ENCODE data around the gene CORO6. TPM values are rescaled to one million over a fixed set of nuclear protein-coding genes. Genes with fewer than 3 reads are reported as not detected.
"Not testable (repeated sequence)": the region's sequence is repeated elsewhere in the genome, so short reads cannot be mapped to it uniquely, and the experiment has no call there.

Gene CORO6
- polyA plus RNA-seq, 1 donor (not counting 4 experiments of a cell fraction or from before 2014, with no cell fraction given), result 20.5 TPM

- H3K27me3 ChIP-seq (ENCODE audit: control insufficient read depth, extremely low read depth, insufficient read depth, low read length), result no peaks in the 10 kb centered on the region
- no peak for FAIRE-seq
- H3K4me1 ChIP-seq (ENCODE audit: control insufficient read depth, extremely low read depth, insufficient read depth, low read length), result no peaks in the 10 kb centered on the region
- H4K20me1 ChIP-seq (ENCODE audit: control insufficient read depth, extremely low read depth, insufficient read depth, low read length), result no peaks in the 10 kb centered on the region
- peaks cover 3 to 5% of the 10 kb centered on the region in 2 experiments for H3K36me3 ChIP-seq (ENCODE audit: control insufficient read depth in 2 of 2, extremely low read depth in 1 of 2, insufficient read depth in 2 of 2, low read length in 2 of 2)
- no peaks in the 10 kb centered on the region for H3K9me3 ChIP-seq (ENCODE audit: control insufficient read depth, low read depth, low read length)
- no peaks in the 10 kb centered on the region for H3K79me2 ChIP-seq (ENCODE audit: control insufficient read depth, insufficient read depth, low read length)
- H3K27ac ChIP-seq (ENCODE audit: control insufficient read depth, insufficient read depth, low read length), result no peak overlapping the region
- H3K9me1 ChIP-seq (ENCODE audit: control insufficient read depth, extremely low read depth, insufficient read depth, low read length), result no peaks in the 10 kb centered on the region
- TF ChIP-seq EZH2 (IDR thresholded peaks at IDR 0.05; ENCODE audit: low read length) (no peak), CTCF (optimal IDR thresholded peaks at IDR 0.05 in 1 of 3, IDR thresholded peaks at IDR 0.05 in 1 of 3, conservative IDR thresholded peaks at IDR 0.05 in 1 of 3; ENCODE audit: extremely low read depth in 1 of 3, insufficient read depth in 2 of 3, low read length in 3 of 3) (no peak)
- no peak overlapping the region for H3K4me3 ChIP-seq (ENCODE audit: control insufficient read depth in 2 of 3, extremely low read depth in 1 of 3, insufficient read depth in 2 of 3, low read depth in 1 of 3, low read length in 3 of 3)
- no peak overlapping the region for H2AFZ ChIP-seq (ENCODE audit: control insufficient read depth, low read length)
- dilution Hi-C loops (cut with MboI; ENCODE audit: extremely low pct_ligation_motif_present, low sequenced_read_pairs), result no loop called here
- no peak overlapping the region for H3K9ac ChIP-seq (ENCODE audit: control insufficient read depth, extremely low read depth, insufficient read depth, low read length)
- H3K4me2 ChIP-seq (ENCODE audit: control insufficient read depth, extremely low read depth, insufficient read depth, low read depth, low read length), result no peak overlapping the region
- DNase-seq (ENCODE audit: low read depth, low spot score), result no peak
Measured at GRCh38 chr17:29653995-29654714, 31.4 kb upstream of the CORO6 start.

GRCh38 chr17:29652976-29653375, 30.3 kb upstream of the CORO6 start:
- no peaks in the 10 kb centered on the region for H3K9me1 ChIP-seq (ENCODE audit: control insufficient read depth, extremely low read depth, insufficient read depth, low read length)
- DNase-seq (ENCODE audit: low read depth, low spot score) (no peak), FAIRE-seq (no peak)
- no peak overlapping the region for H3K9ac ChIP-seq (ENCODE audit: control insufficient read depth, extremely low read depth, insufficient read depth, low read length)
- H4K20me1 ChIP-seq (ENCODE audit: control insufficient read depth, extremely low read depth, insufficient read depth, low read length), result no peaks in the 10 kb centered on the region
- H3K4me3 ChIP-seq (ENCODE audit: control insufficient read depth in 2 of 3, extremely low read depth in 1 of 3, insufficient read depth in 2 of 3, low read depth in 1 of 3, low read length in 3 of 3), result no peak overlapping the region
- H3K27ac ChIP-seq (ENCODE audit: control insufficient read depth, insufficient read depth, low read length), result no peak overlapping the region
- no peaks in the 10 kb centered on the region for H3K4me1 ChIP-seq (ENCODE audit: control insufficient read depth, extremely low read depth, insufficient read depth, low read length)
- no peak overlapping the region for H2AFZ ChIP-seq (ENCODE audit: control insufficient read depth, low read length)
- TF ChIP-seq CTCF (optimal IDR thresholded peaks at IDR 0.05 in 1 of 3, IDR thresholded peaks at IDR 0.05 in 1 of 3, conservative IDR thresholded peaks at IDR 0.05 in 1 of 3; ENCODE audit: extremely low read depth in 1 of 3, insufficient read depth in 2 of 3, low read length in 3 of 3) (no peak), EZH2 (IDR thresholded peaks at IDR 0.05; ENCODE audit: low read length) (no peak)
- dilution Hi-C loops (cut with MboI; ENCODE audit: extremely low pct_ligation_motif_present, low sequenced_read_pairs), result no loop called here
- H3K4me2 ChIP-seq (ENCODE audit: control insufficient read depth, extremely low read depth, insufficient read depth, low read depth, low read length), result no peak overlapping the region
- H3K79me2 ChIP-seq (ENCODE audit: control insufficient read depth, insufficient read depth, low read length), result no peaks in the 10 kb centered on the region
- H3K27me3 ChIP-seq (ENCODE audit: control insufficient read depth, extremely low read depth, insufficient read depth, low read length), result no peaks in the 10 kb centered on the region
- no peaks in the 10 kb centered on the region for H3K9me3 ChIP-seq (ENCODE audit: control insufficient read depth, low read depth, low read length)
- peaks cover 3 to 6% of the 10 kb centered on the region in 2 experiments for H3K36me3 ChIP-seq (ENCODE audit: control insufficient read depth in 2 of 2, extremely low read depth in 1 of 2, insufficient read depth in 2 of 2, low read length in 2 of 2)

- H3K9me1 ChIP-seq (ENCODE audit: control insufficient read depth, extremely low read depth, insufficient read depth, low read length); H4K20me1 ChIP-seq (ENCODE audit: control insufficient read depth, extremely low read depth, insufficient read depth, low read length); H3K27ac ChIP-seq (ENCODE audit: control insufficient read depth, insufficient read depth, low read length); FAIRE-seq; H2AFZ ChIP-seq (ENCODE audit: control insufficient read depth, low read length); H3K9ac ChIP-seq (ENCODE audit: control insufficient read depth, extremely low read depth, insufficient read depth, low read length); DNase-seq (ENCODE audit: low read depth, low spot score); H3K27me3 ChIP-seq (ENCODE audit: control insufficient read depth, extremely low read depth, insufficient read depth, low read length); H3K4me3 ChIP-seq (ENCODE audit: control insufficient read depth in 2 of 3, extremely low read depth in 1 of 3, insufficient read depth in 2 of 3, low read depth in 1 of 3, low read length in 3 of 3); dilution Hi-C loops (cut with MboI; ENCODE audit: extremely low pct_ligation_motif_present, low sequenced_read_pairs); H3K4me1 ChIP-seq (ENCODE audit: control insufficient read depth, extremely low read depth, insufficient read depth, low read length); H3K79me2 ChIP-seq (ENCODE audit: control insufficient read depth, insufficient read depth, low read length); H3K36me3 ChIP-seq (ENCODE audit: control insufficient read depth in 2 of 2, extremely low read depth in 1 of 2, insufficient read depth in 2 of 2, low read length in 2 of 2); H3K9me3 ChIP-seq (ENCODE audit: control insufficient read depth, low read depth, low read length); H3K4me2 ChIP-seq (ENCODE audit: control insufficient read depth, extremely low read depth, insufficient read depth, low read depth, low read length): not testable (repeated sequence)
Measured at GRCh38 chr17:29651913-29652312, 29.2 kb upstream of the CORO6 start.

Data from keratinocyte (primary cell).